NOMO-1 (cell line): ENCODE data around the gene OLIG2.

Source experiments
- DNase-seq, 2 experiments: peaks; one replicate each; lab custom pipeline; 2025; ENCODE audit not compliant: unreplicated experiment in 2 of 2; lab: John Stamatoyannopoulos, UW

The OLIG2 gene

DNA sequence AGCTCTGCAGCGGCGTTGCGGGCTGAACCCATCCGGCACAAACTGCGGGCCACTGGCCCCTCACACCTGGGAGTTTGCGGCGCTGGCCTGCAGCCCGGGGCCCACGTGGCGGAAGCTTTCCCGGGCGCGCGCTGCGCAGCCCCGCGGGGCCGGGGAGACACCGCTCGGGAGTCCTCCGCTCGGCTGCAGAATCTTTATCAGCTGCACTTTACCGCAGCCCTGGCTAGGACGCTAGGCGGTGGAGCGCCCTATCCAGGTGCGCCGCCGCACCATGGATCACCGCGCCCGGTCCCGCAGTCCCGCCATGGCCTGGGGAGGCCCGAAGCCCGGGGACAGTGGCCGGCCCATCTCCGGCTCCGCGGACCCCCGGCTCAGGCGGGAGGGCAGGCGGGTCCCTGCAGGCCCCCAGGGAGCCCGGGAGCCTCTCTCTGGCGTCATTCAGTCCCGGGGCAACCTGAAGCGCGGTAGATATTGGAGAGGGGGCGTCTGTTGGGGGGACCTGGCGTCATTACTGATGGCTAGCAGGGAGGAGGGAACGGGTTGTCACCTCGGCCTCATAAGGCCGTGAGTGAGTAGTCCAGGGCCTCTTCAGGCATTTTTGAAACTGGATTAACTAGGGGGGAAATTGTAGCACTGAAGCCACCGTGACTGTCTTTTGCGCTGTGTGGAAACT, 5.7 kb upstream of the OLIG2 start:
- no peak for DNase-seq

DNA sequence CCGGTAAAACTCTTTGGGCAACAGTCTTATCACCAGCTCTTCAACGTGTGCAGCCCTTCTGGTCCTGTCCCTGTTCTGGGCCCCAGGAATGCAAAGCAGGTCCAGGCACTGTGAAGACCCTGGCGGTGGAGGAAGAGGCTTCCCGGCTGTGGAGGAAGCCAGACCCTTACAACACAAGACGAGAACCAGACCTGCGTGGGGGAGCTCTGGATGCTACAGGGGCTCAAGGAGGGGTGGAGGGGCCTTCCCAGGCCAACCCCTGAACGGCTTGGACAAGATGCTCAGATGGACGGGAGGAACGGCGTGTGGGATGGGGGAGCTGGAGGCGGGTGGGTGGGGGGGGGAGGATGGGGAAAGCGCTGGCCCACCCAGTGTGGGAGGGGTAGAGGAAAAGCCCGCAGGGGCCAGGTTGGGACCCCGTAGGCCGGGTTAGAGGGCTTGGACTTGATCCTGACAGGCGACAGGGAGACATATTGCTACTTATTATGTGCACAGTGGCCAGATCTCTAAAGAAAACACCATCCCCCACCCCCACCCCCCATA, 5.1 kb upstream of the OLIG2 start:
- no peak for DNase-seq

DNA sequence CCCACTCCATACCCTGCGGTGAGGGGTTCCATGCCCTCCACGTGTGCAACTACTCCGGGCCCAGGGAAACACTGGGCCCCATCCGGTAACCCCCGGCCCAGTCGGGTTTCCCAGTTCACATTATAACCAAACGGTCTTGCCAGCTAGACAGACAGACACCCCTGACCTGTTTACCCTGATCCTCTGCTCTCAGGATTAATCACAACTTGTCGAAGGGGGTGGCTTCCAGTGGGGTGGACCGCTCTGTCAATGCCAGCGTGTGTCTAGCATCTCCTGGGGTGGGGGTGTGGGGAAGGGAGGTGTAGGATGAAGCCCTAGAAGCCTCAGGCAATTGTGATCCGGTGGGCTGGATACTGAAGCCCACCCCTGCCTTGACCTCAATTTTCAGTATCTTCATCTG, 4.6 kb upstream of the OLIG2 start:
- no peak for DNase-seq

DNA sequence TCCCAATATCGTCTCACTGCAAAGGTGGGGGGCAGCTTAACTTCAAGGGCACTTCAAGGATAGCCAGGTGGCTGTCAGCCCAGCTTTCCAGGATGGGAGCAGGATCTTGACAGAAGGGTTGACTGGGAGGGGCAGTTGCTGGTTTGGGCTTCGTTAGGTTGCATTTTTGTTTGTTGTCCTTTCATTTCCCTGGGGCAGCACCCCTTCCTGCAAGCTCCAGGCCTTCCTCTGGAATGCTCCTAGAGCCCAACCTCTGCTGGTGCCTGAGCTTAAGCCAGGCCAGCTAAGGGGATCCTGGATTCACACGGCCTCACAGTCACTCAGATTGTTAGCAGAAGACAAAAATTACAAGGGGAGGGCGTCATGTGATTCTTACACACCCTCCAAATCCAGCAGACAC, 4.1 kb upstream of the OLIG2 start:
- DNase-seq = no peak

DNA sequence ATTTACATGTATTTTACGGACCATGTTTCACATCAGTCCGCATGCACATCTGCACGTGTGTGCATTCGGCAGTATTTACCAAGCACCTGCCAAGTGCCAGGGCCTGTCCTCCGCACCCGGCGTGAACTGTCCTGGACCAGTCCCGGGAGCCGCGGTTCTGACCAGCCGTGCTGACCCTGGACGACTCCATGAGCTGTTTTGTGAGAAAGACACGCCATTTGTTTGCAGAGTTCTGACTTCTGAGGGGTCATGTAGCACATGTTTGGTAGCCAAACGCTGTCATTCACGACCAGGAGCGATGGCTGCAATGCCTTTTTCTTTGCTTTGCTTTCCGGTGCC, 3.3 kb upstream of the OLIG2 start:
- DNase-seq = no peak

DNA sequence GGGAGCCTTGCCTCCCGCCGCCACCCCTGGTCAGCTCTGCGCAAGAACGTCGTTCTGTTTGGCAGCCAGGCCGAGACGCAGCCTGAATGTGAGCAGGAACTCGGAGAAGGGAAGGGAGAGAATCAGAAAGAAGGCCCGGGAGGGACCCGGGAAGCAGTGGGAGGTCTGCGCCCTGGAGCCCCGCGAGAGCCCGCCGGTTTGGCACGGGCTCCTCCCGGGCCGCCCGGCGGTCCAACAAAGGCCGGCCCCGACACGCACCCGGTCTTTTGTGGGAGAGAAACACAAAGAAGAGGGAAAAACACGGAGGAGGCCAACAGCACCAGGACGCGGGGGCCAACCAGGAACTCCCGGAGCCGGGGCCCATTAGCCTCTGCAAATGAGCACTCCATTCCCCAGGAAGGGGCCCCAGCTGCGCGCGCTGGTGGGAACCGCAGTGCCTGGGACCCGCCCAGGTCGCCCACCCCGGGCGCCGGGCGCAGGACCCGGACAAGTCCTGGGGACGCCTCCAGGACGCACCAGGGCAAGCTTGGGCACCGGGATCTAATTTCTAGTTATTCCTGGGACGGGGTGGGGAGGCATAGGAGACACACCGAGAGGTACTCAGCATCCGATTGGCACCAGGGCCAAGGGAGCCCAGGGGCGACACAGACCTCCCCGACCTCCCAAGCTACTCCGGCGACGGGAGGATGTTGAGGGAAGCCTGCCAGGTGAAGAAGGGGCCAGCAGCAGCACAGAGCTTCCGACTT, 2.7 kb upstream of the OLIG2 start:
- no peak for DNase-seq

DNA sequence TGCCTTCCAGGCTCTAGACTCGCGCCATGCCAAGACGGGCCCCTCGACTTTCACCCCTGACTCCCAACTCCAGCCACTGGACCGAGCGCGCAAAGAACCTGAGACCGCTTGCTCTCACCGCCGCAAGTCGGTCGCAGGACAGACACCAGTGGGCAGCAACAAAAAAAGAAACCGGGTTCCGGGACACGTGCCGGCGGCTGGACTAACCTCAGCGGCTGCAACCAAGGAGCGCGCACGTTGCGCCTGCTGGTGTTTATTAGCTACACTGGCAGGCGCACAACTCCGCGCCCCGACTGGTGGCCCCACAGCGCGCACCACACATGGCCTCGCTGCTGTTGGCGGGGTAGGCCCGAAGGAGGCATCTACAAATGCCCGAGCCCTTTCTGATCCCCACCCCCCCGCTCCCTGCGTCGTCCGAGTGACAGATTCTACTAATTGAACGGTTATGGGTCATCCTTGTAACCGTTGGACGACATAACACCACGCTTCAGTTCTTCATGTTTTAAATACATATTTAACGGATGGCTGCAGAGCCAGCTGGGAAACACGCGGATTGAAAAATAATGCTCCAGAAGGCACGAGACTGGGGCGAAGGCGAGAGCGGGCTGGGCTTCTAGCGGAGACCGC, 2.0 kb upstream of the OLIG2 start:
- DNase-seq = no peak

DNA sequence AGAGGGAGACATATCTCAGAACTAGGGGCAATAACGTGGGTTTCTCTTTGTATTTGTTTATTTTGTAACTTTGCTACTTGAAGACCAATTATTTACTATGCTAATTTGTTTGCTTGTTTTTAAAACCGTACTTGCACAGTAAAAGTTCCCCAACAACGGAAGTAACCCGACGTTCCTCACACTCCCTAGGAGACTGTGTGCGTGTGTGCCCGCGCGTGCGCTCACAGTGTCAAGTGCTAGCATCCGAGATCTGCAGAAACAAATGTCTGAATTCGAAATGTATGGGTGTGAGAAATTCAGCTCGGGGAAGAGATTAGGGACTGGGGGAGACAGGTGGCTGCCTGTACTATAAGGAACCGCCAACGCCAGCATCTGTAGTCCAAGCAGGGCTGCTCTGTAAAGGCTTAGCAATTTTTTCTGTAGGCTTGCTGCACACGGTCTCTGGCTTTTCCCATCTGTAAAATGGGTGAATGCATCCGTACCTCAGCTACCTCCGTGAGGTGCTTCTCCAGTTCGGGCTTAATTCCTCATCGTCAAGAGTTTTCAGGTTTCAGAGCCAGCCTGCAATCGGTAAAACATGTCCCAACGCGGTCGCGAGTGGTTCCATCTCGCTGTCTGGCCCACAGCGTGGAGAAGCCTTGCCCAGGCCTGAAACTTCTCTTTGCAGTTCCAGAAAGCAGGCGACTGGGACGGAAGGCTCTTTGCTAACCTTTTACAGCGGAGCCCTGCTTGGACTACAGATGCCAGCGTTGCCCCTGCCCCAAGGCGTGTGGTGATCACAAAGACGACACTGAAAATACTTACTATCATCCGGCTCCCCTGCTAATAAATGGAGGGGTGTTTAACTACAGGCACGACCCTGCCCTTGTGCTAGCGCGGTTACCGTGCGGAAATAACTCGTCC, 1.3 kb upstream of the OLIG2 start:
- no peak for DNase-seq

DNA sequence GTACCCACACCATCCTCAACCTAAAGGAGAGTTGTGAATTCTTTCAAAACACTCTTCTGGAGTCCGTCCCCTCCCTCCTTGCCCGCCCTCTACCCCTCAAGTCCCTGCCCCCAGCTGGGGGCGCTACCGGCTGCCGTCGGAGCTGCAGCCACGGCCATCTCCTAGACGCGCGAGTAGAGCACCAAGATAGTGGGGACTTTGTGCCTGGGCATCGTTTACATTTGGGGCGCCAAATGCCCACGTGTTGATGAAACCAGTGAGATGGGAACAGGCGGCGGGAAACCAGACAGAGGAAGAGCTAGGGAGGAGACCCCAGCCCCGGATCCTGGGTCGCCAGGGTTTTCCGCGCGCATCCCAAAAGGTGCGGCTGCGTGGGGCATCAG, 638 bp upstream of the OLIG2 start:
- peak; percentile 35 to 49 for DNase-seq

DNA sequence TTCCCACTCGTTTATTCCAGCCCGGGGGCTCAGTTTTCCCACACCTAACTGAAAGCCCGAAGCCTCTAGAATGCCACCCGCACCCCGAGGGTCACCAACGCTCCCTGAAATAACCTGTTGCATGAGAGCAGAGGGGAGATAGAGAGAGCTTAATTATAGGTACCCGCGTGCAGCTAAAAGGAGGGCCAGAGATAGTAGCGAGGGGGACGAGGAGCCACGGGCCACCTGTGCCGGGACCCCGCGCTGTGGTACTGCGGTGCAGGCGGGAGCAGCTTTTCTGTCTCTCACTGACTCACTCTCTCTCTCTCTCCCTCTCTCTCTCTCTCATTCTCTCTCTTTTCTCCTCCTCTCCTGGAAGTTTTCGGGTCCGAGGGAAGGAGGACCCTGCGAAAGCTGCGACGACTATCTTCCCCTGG, 716 bp downstream of the OLIG2 start:
- DNase-seq = no peak

DNA sequence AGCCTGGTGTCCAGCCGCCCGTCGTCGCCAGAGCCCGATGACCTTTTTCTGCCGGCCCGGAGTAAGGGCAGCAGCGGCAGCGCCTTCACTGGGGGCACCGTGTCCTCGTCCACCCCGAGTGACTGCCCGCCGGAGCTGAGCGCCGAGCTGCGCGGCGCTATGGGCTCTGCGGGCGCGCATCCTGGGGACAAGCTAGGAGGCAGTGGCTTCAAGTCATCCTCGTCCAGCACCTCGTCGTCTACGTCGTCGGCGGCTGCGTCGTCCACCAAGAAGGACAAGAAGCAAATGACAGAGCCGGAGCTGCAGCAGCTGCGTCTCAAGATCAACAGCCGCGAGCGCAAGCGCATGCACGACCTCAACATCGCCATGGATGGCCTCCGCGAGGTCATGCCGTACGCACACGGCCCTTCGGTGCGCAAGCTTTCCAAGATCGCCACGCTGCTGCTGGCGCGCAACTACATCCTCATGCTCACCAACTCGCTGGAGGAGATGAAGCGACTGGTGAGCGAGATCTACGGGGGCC, 1.2 kb downstream of the OLIG2 start:
- DNase-seq = no peak

DNA sequence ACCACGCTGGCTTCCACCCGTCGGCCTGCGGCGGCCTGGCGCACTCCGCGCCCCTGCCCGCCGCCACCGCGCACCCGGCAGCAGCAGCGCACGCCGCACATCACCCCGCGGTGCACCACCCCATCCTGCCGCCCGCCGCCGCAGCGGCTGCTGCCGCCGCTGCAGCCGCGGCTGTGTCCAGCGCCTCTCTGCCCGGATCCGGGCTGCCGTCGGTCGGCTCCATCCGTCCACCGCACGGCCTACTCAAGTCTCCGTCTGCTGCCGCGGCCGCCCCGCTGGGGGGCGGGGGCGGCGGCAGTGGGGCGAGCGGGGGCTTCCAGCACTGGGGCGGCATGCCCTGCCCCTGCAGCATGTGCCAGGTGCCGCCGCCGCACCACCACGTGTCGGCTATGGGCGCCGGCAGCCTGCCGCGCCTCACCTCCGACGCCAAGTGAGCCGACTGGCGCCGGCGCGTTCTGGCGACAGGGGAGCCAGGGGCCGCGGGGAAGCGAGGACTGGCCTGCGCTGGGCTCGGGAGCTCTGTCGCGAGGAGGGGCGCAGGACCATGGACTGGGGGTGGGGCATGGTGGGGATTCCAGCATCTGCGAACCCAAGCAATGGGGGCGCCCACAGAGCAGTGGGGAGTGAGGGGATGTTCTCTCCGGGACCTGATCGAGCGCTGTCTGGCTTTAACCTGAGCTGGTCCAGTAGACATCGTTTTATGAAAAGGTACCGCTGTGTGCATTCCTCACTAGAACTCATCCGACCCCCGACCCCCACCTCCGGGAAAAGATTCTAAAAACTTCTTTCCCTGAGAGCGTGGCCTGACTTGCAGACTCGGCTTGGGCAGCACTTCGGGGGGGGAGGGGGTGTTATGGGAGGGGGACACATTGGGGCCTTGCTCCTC, 1.9 kb downstream of the OLIG2 start:
- DNase-seq = no peak

DNA sequence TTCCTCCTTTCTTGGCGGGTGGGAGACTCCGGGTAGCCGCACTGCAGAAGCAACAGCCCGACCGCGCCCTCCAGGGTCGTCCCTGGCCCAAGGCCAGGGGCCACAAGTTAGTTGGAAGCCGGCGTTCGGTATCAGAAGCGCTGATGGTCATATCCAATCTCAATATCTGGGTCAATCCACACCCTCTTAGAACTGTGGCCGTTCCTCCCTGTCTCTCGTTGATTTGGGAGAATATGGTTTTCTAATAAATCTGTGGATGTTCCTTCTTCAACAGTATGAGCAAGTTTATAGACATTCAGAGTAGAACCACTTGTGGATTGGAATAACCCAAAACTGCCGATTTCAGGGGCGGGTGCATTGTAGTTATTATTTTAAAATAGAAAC, 2.5 kb downstream of the OLIG2 start:
- no peak for DNase-seq

DNA sequence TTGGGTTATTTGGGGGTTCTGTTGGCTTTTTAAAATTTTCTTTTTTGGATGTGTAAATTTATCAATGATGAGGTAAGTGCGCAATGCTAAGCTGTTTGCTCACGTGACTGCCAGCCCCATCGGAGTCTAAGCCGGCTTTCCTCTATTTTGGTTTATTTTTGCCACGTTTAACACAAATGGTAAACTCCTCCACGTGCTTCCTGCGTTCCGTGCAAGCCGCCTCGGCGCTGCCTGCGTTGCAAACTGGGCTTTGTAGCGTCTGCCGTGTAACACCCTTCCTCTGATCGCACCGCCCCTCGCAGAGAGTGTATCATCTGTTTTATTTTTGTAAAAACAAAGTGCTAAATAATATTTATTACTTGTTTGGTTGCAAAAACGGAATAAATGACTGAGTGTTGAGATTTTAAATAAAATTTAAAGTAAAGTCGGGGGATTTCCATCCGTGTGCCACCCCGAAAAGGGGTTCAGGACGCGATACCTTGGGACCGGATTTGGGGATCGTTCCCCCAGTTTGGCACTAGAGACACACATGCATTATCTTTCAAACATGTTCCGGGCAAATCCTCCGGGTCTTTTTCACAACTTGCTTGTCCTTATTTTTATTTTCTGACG, 3.1 kb downstream of the OLIG2 start:
- DNase-seq = no peak

DNA sequence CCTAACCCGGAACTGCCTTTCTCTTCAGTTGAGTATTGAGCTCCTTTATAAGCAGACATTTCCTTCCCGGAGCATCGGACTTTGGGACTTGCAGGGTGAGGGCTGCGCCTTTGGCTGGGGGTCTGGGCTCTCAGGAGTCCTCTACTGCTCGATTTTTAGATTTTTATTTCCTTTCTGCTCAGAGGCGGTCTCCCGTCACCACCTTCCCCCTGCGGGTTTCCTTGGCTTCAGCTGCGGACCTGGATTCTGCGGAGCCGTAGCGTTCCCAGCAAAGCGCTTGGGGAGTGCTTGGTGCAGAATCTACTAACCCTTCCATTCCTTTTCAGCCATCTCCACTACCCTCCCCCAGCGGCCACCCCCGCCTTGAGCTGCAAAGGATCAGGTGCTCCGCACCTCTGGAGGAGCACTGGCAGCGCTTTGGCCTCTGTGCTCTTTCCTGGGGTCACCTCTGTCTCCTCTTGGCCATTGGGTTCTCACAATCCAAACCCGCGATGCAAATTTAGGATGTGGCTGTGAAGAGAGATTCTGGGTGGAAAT, 3.7 kb downstream of the OLIG2 start:
- DNase-seq = no peak

DNA sequence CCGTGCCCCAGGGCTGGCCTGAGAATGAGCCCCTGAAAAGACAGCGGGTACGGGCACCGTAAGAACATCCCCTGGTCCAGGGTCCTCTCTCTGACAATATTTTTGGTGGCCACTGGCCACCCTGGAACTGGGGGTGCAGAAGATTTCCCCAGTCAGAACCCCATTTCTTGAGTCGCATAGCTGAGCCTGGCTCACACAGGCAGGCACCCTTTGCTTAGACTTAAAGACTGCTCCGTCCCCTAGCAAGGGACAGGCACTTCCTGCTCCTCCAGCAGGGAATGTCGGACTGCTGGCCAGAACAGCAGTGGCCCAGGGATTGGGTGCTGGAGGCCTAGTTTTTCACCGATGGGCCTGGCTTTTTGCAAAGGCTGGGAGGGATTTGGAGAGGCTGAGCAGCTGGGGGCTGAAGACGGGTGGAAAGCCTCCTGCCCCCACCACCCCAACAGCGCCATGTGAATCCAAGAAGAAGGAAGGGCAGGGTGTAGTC, 4.3 kb downstream of the OLIG2 start:
- no peak for DNase-seq

DNA sequence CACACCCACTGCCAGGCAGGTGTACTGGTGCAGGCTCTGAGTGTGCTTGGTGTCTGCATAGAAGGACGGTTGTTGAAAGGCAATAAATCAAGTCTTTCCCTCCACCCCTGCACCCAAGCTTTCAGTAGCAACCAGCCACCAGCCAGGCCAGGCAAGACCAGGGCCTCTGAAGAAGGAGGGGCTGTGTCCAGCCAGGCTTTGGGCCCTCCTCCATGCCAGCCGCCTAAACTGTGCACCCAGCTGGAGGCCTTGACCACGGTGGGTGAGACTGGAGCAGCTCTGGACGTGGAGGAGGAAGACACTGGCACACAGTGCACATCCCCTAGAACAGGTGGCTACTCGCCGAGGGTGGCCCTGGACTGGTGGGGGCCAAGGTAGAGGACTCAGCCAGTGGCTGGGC, 4.9 kb downstream of the OLIG2 start:
- DNase-seq = peak; percentile 23 to 32

DNA sequence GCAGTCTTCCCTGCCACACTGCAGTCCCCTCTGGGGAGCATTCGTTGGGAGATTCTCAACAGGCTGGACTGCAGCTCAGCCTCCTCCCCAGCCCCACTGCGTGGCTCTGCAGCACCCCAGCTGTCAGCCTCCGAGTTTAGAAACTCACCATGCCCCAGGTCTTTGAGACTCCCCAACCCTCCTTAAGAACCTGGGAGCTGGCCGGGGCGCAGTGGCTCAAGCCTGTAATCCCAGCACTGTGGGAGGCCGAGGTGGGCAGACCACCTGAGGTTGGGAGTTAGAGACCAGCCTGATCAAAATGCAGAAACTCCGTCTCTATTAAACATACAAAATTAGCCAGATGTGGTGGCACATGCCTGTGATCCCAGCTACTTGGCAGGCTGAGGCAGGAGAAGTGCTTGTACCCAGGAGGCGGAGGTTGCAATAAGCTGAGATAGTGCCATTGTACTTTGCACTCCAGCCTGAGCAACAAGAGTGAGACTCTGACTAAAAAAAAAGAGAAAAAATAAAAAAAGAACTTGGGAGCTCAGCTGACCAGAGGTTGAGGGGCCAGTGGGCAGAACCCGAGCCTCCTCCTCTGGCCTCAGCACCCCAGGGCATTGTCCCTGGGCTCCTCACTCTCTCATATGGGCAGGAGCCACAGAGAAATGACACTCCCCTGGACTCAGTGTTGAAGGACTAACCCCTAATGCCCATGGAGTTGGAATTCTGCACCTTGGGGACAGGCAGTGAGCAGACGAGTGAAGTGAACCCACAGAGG, 5.6 kb downstream of the OLIG2 start:
- DNase-seq = no peak
